GM21576 (cell line): Measurements from ENCODE around the gene AKT3.

Experiments
- ATAC-seq: cut with Tn5 transposase; IDR thresholded peaks from one replicate; pipeline ENCODE4 v1.9.1; 2021; ENCODE audit warnings: mild to moderate bottlenecking, moderate library complexity; ENCODE audit not compliant: unreplicated experiment

Gene AKT3

GRCh38 chr1:243621973-243622372 is 228.1 kb downstream of the AKT3 start:
- ATAC-seq = no peak

GRCh38 chr1:243620096-243620495 is 229.9 kb downstream of the AKT3 start:
- no peak for ATAC-seq

GRCh38 chr1:243609698-243610097 is 240.3 kb downstream of the AKT3 start:
- ATAC-seq = no peak

- ATAC-seq = no peak
Observed at GRCh38 chr1:243605604-243606003, 244.4 kb downstream of the AKT3 start.

- ATAC-seq = no peak
Observed at GRCh38 chr1:243601720-243602119, 248.3 kb downstream of the AKT3 start.

- ATAC-seq = peak; percentile 51
Observed at GRCh38 chr1:243598433-243598832, 251.6 kb downstream of the AKT3 start.

- no peak for ATAC-seq
Observed at GRCh38 chr1:243597383-243597782, 252.7 kb downstream of the AKT3 start.

GRCh38 chr1:243596431-243597062 is 253.5 kb downstream of the AKT3 start:
- peak; percentile 97 for ATAC-seq

- ATAC-seq = no peak
Observed at GRCh38 chr1:243595527-243596210, 254.4 kb downstream of the AKT3 start.

GRCh38 chr1:243594455-243594854 is 255.6 kb downstream of the AKT3 start:
- no peak for ATAC-seq

GRCh38 chr1:243589286-243589685 is 260.8 kb downstream of the AKT3 start:
- peak; percentile 74 for ATAC-seq

GRCh38 chr1:243587823-243588560 is 262.1 kb downstream of the AKT3 start:
- ATAC-seq = peak; percentile 93

- ATAC-seq = no peak
Observed at GRCh38 chr1:243587285-243587684, 262.8 kb downstream of the AKT3 start.

- ATAC-seq = no peak
Observed at GRCh38 chr1:243585982-243586381, 264.1 kb downstream of the AKT3 start.

- ATAC-seq = no peak
Observed at GRCh38 chr1:243582326-243582725, 267.7 kb downstream of the AKT3 start.

GRCh38 chr1:243580984-243581383 is 269.1 kb downstream of the AKT3 start:
- ATAC-seq = no peak

- ATAC-seq = no peak
Observed at GRCh38 chr1:243580072-243580471, 270.0 kb downstream of the AKT3 start.

- no peak for ATAC-seq
Observed at GRCh38 chr1:243575070-243575469, 275.0 kb downstream of the AKT3 start.

- no peak for ATAC-seq
Observed at GRCh38 chr1:243572940-243573339, 277.1 kb downstream of the AKT3 start.

- ATAC-seq = no peak
Observed at GRCh38 chr1:243568793-243569192, 281.2 kb downstream of the AKT3 start.

- no peak for ATAC-seq
Observed at GRCh38 chr1:243564814-243565213, 285.2 kb downstream of the AKT3 start.

- ATAC-seq = no peak
Observed at GRCh38 chr1:243563732-243564131, 286.3 kb downstream of the AKT3 start.
